Measurements from ENCODE around the gene MICU2. TPM values are rescaled to one million over a fixed set of nuclear protein-coding genes. Genes with fewer than 3 reads are reported as not detected.

Gene MICU2
- polyA plus RNA-seq (2013, experiment 1 of 2): 48.7 TPM
- 49.4 TPM for polyA plus RNA-seq (2013, experiment 2 of 2)

- peak; percentile 86 for DNase-seq (ENCODE audit: low spot score)
- Histone ChIP-seq H2BK120ac (ENCODE audit: low read depth, low read length) (no peak within 1 kb of the TSS), H3K79me1 (ENCODE audit: low read depth, low read length) (no peaks in the 10 kb centered on the region), H2BK5ac (ENCODE audit: low read length) (peak within 1 kb of the TSS; percentile 97), H3K27ac (replicated peaks; ENCODE audit: low read length) (peak within 1 kb of the TSS; percentile 95), H3K14ac (ENCODE audit: low read length) (no peak within 1 kb of the TSS), H4K91ac (ENCODE audit: low read depth, low read length, poor library complexity) (peak within 1 kb of the TSS; percentile 88), H3K4me2 (ENCODE audit: insufficient read depth, low read length, poor library complexity, severe bottlenecking) (peak within 1 kb of the TSS; percentile 64), H3K4me1 (ENCODE audit: control insufficient read depth in 2 of 2, insufficient read depth in 1 of 2, low read depth in 1 of 2, low read length in 2 of 2) (no peaks in the 10 kb centered on the region), H4K8ac (ENCODE audit: low read depth, low read length) (peak within 1 kb of the TSS; percentile 100), H3K4me3 (ENCODE audit: low read length in 2 of 2) (peak within 1 kb of the TSS; percentile 86 to 98), H3K23ac (ENCODE audit: low read depth, low read length, poor library complexity) (peak within 1 kb of the TSS; percentile 97), H3K36me3 (replicated peaks in 1 of 2; ENCODE audit: control insufficient read depth in 2 of 2, insufficient read depth in 2 of 2, low read length in 2 of 2) (peaks cover 1 to 10% of the 10 kb centered on the region in 2 donors), H2AK5ac (ENCODE audit: low read depth, low read length) (no peak within 1 kb of the TSS), H3K4ac (ENCODE audit: low read length) (peak within 1 kb of the TSS; percentile 86), H3K9me3 (replicated peaks in 1 of 2; ENCODE audit: control insufficient read depth in 2 of 2, insufficient read depth in 1 of 2, low read depth in 1 of 2, low read length in 2 of 2) (no peaks in the 10 kb centered on the region), H2BK15ac (ENCODE audit: low read length) (no peak within 1 kb of the TSS), H3K18ac (ENCODE audit: low read length) (peak within 1 kb of the TSS; percentile 99), H2AFZ (ENCODE audit: low read length) (peak within 1 kb of the TSS; percentile 96), H2BK12ac (ENCODE audit: low read length) (no peak within 1 kb of the TSS), H3K27me3 (ENCODE audit: control insufficient read depth in 3 of 3, insufficient read depth in 3 of 3, low read depth in 1 of 3, low read length in 3 of 3) (no peaks in the 10 kb centered on the region), H3K9ac (ENCODE audit: low read depth, low read length, poor library complexity) (peak within 1 kb of the TSS; percentile 99)
- WGBS, 2 donors (ENCODE audit: extremely low coverage in 2 of 2, insufficient read length in 2 of 2, insufficient replicate concordance in 1 of 2): no CpG with 5 or more reads among the region's 77 CpGs
These were observed at the start of gene MICU2 for GRCh38 chr13:21603531-21604448. Gene MICU2 (minus strand): TSS chr13:21604170. CDS start chr13:21604148, 22 bp downstream.

DNA sequence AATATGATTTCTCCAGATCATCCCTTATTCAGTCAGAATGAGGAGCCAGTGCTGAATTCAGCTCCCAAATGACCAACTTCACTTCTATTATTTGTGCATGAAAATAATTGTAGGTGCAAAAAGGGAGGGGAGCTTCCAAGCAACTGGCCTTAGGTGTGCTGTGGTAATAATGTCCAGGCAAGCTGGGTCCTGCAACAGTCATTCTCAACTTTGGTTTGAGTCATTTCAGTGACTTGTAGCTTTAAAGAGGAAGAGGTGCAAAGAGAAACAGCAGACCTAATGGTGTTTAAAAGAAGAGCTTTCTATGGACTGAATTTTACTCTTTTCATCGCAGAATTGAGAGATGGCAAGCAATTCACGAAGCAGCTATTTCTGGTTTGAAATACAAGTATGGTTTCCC is 37.7 kb upstream of the MICU2 start:
- H2AK5ac ChIP-seq (ENCODE audit: low read depth, low read length): no peak overlapping the region
- no peak overlapping the region for H2BK120ac ChIP-seq (ENCODE audit: low read depth, low read length)
- H3K14ac ChIP-seq (ENCODE audit: low read length): no peak overlapping the region
- H3K9ac ChIP-seq (ENCODE audit: low read depth, low read length, poor library complexity): no peak overlapping the region
- H2BK15ac ChIP-seq (ENCODE audit: low read length): no peak overlapping the region
- H4K8ac ChIP-seq (ENCODE audit: low read depth, low read length): no peak overlapping the region
- no CpG with 5 or more reads among the region's 2 CpGs for WGBS, 2 donors (ENCODE audit: extremely low coverage in 2 of 2, insufficient read length in 2 of 2, insufficient replicate concordance in 1 of 2)
- no peak overlapping the region for H2BK5ac ChIP-seq (ENCODE audit: low read length)
- no peak overlapping the region for H3K23ac ChIP-seq (ENCODE audit: low read depth, low read length, poor library complexity)
- no peak overlapping the region for H3K4me2 ChIP-seq (ENCODE audit: insufficient read depth, low read length, poor library complexity, severe bottlenecking)
- peaks cover 0 to 13% of the 10 kb centered on the region in 2 donors for H3K4me1 ChIP-seq (ENCODE audit: control insufficient read depth in 2 of 2, insufficient read depth in 1 of 2, low read depth in 1 of 2, low read length in 2 of 2)
- H3K9me3 ChIP-seq (replicated peaks in 1 of 2; ENCODE audit: control insufficient read depth in 2 of 2, insufficient read depth in 1 of 2, low read depth in 1 of 2, low read length in 2 of 2): peaks cover 0 to 3% of the 10 kb centered on the region in 2 donors
- no peak overlapping the region for H2AFZ ChIP-seq (ENCODE audit: low read length)
- H2BK12ac ChIP-seq (ENCODE audit: low read length): no peak overlapping the region
- no peaks in the 10 kb centered on the region for H3K36me3 ChIP-seq (replicated peaks in 1 of 2; ENCODE audit: control insufficient read depth in 2 of 2, insufficient read depth in 2 of 2, low read length in 2 of 2)
- no peak overlapping the region for H3K4me3 ChIP-seq (ENCODE audit: low read length in 2 of 2)
- H3K27ac ChIP-seq (replicated peaks; ENCODE audit: low read length): no peak overlapping the region
- H4K91ac ChIP-seq (ENCODE audit: low read depth, low read length, poor library complexity): no peak overlapping the region
- no peak for DNase-seq (ENCODE audit: low spot score)
- H3K27me3 ChIP-seq (ENCODE audit: control insufficient read depth in 3 of 3, insufficient read depth in 3 of 3, low read depth in 1 of 3, low read length in 3 of 3): no peaks in the 10 kb centered on the region
- H3K79me1 ChIP-seq (ENCODE audit: low read depth, low read length): no peaks in the 10 kb centered on the region
- no peak overlapping the region for H3K18ac ChIP-seq (ENCODE audit: low read length)
- no peak overlapping the region for H3K4ac ChIP-seq (ENCODE audit: low read length)

GRCh38 chr13:21639561-21639960 is 35.6 kb upstream of the MICU2 start:
- H3K4me2 ChIP-seq (ENCODE audit: insufficient read depth, low read length, poor library complexity, severe bottlenecking): no peak overlapping the region
- no peaks in the 10 kb centered on the region for H3K36me3 ChIP-seq (replicated peaks in 1 of 2; ENCODE audit: control insufficient read depth in 2 of 2, insufficient read depth in 2 of 2, low read length in 2 of 2)
- no peak overlapping the region for H3K23ac ChIP-seq (ENCODE audit: low read depth, low read length, poor library complexity)
- no peak overlapping the region for H3K14ac ChIP-seq (ENCODE audit: low read length)
- no peak overlapping the region for H4K8ac ChIP-seq (ENCODE audit: low read depth, low read length)
- peak overlapping the region; percentile 63 for H3K27ac ChIP-seq (replicated peaks; ENCODE audit: low read length)
- no peak overlapping the region for H3K9ac ChIP-seq (ENCODE audit: low read depth, low read length, poor library complexity)
- no peak overlapping the region for H3K4me3 ChIP-seq (ENCODE audit: low read length in 2 of 2)
- peak overlapping the region; percentile 46 for H2AFZ ChIP-seq (ENCODE audit: low read length)
- peak; percentile 66 for DNase-seq (ENCODE audit: low spot score)
- H2BK120ac ChIP-seq (ENCODE audit: low read depth, low read length): no peak overlapping the region
- H3K9me3 ChIP-seq (replicated peaks in 1 of 2; ENCODE audit: control insufficient read depth in 2 of 2, insufficient read depth in 1 of 2, low read depth in 1 of 2, low read length in 2 of 2): peaks cover 0 to 3% of the 10 kb centered on the region in 2 donors
- WGBS, 2 donors (ENCODE audit: extremely low coverage in 2 of 2, insufficient read length in 2 of 2, insufficient replicate concordance in 1 of 2): no CpG with 5 or more reads among the region's 5 CpGs
- no peak overlapping the region for H3K18ac ChIP-seq (ENCODE audit: low read length)
- no peaks in the 10 kb centered on the region for H3K27me3 ChIP-seq (ENCODE audit: control insufficient read depth in 3 of 3, insufficient read depth in 3 of 3, low read depth in 1 of 3, low read length in 3 of 3)
- no peak overlapping the region for H2BK12ac ChIP-seq (ENCODE audit: low read length)
- H3K4ac ChIP-seq (ENCODE audit: low read length): no peak overlapping the region
- H2BK5ac ChIP-seq (ENCODE audit: low read length): no peak overlapping the region
- H3K4me1 ChIP-seq (ENCODE audit: control insufficient read depth in 2 of 2, insufficient read depth in 1 of 2, low read depth in 1 of 2, low read length in 2 of 2): peaks cover 0 to 13% of the 10 kb centered on the region in 2 donors
- H2AK5ac ChIP-seq (ENCODE audit: low read depth, low read length): no peak overlapping the region
- H4K91ac ChIP-seq (ENCODE audit: low read depth, low read length, poor library complexity): no peak overlapping the region
- H3K79me1 ChIP-seq (ENCODE audit: low read depth, low read length): no peaks in the 10 kb centered on the region
- H2BK15ac ChIP-seq (ENCODE audit: low read length): no peak overlapping the region
